ENCODE results near the gene UBXN11.

Gene UBXN11

DNA sequence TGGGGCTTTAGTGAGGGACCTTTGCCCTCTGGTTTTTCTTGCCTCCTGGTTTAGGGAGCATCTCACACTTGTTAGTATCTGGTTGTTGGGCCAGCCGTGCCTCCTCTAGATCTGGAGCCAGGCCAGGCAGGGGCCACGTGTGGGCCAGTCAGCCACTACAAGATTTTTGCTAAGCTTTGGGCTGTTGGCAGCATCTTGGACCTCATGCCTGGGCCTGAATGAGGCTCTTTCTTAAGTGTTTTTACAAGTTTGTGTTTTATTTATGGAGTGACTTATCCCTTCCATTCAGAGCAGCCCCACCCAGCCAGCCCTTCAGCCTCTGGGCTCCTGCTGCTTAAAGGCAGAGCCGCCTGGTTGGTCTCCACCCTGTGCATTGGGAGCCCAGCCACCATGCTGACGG lies 28.1 kb downstream of the UBXN11 start:
- Mint-ChIP-seq H3K27ac (ENCODE audit: low read depth) (peak overlapping the region; percentile 88), H3K9me3 (no peaks in the 10 kb centered on the region), H3K4me3 (peak overlapping the region; percentile 86), H3K4me1 (peaks cover 68% of the 10 kb centered on the region), H3K27me3 (no peaks in the 10 kb centered on the region), H3K36me3 (ENCODE audit: insufficient read depth) (peaks cover 28% of the 10 kb centered on the region)
- DNase-seq (ENCODE audit: low spot score in 2 of 2), result no peak
- no peak for ATAC-seq (replicated peaks; ENCODE audit: extremely low read depth, poor library complexity, severe bottlenecking)

DNA sequence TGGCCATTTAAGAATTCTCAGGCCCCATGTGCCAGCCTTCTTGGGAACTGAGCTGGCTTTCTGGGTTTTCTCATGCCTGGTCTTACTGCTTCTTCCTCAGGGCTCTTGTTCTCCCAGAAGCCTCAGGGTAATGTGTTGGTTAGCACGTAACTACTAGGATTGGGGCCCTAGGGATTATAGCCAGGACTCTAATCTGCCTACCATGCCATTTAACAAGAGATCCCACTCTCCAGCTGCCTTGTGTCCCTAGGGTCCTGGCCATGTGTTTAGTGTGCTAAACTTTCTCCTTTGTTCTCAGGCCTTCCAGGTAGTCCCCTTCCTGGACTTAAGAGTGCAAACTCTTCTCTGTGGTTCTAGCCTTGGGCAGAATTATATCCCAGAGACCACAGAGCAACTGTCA lies 28.7 kb downstream of the UBXN11 start:
- no peak for ATAC-seq (replicated peaks; ENCODE audit: extremely low read depth, poor library complexity, severe bottlenecking)

DNA sequence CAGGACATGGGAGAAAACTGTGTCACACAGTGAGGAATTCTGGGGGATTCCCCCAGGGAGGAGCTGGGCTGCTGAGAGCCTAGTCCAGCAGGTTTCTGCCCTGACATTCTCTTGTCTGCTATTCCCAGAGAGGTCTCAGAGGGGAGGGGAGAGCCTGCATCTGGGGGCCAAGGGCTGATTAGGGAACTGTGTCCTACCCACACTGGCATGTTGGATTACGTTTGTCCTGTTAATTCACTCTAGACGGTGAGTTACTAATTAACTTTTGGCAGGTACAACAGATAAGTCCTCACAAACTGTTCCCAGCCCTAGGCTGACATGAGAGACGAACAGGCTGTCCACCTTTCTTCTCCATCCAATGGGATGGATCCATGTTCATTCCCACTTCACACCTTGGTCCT lies 29.2 kb downstream of the UBXN11 start:
- H3K4me3 Mint-ChIP-seq, result no peak overlapping the region

More for the DNA sequence above, 28.7 kb downstream of the UBXN11 start:
- Mint-ChIP-seq H3K27ac (ENCODE audit: low read depth) (peak overlapping the region; percentile 88), H3K4me3 (no peak overlapping the region), H3K4me1 (peaks cover 63% of the 10 kb centered on the region), H3K27me3 (no peaks in the 10 kb centered on the region), H3K36me3 (ENCODE audit: insufficient read depth) (peaks cover 24% of the 10 kb centered on the region), H3K9me3 (no peaks in the 10 kb centered on the region)
- no peak for DNase-seq (ENCODE audit: low spot score in 2 of 2)

DNA sequence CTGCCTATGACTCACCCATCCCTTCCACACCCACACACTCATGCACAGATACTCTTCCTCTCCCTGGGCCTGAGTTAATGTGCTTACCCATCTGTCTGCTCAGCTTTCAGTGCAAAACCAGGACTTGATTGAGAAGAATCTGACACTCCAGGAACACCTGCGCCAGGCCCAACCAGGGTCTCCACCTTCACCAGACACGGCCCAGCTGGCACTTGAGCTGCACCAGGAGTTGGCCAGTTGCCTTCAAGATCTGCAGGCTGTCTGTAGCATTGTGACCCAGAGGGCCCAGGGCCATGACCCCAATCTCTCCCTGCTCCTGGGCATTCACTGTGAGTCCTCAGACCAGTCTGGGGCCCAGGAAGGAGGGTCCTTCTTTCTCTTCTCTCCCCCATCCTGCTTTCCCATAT lies 30.0 kb downstream of the UBXN11 start:
- no peaks in the 10 kb centered on the region for H3K27me3 Mint-ChIP-seq
- no peak for ATAC-seq (replicated peaks; ENCODE audit: extremely low read depth, poor library complexity, severe bottlenecking)
- peak overlapping the region; percentile 61 for H3K27ac Mint-ChIP-seq (ENCODE audit: low read depth)
- no peak for DNase-seq (ENCODE audit: low spot score in 2 of 2)
- H3K4me3 Mint-ChIP-seq, result peak overlapping the region; percentile 16
- peaks cover 55% of the 10 kb centered on the region for H3K4me1 Mint-ChIP-seq
- H3K9me3 Mint-ChIP-seq, result no peaks in the 10 kb centered on the region
- H3K36me3 Mint-ChIP-seq (ENCODE audit: insufficient read depth), result peaks cover 17% of the 10 kb centered on the region

More for the DNA sequence above, 29.2 kb downstream of the UBXN11 start:
- peak overlapping the region; percentile 61 for H3K27ac Mint-ChIP-seq (ENCODE audit: low read depth)
- peaks cover 24% of the 10 kb centered on the region for H3K36me3 Mint-ChIP-seq (ENCODE audit: insufficient read depth)
- ATAC-seq (replicated peaks; ENCODE audit: extremely low read depth, poor library complexity, severe bottlenecking) (no peak), DNase-seq (ENCODE audit: low spot score in 2 of 2) (no peak)
- no peaks in the 10 kb centered on the region for H3K9me3 Mint-ChIP-seq
- no peaks in the 10 kb centered on the region for H3K27me3 Mint-ChIP-seq
- peaks cover 59% of the 10 kb centered on the region for H3K4me1 Mint-ChIP-seq

DNA sequence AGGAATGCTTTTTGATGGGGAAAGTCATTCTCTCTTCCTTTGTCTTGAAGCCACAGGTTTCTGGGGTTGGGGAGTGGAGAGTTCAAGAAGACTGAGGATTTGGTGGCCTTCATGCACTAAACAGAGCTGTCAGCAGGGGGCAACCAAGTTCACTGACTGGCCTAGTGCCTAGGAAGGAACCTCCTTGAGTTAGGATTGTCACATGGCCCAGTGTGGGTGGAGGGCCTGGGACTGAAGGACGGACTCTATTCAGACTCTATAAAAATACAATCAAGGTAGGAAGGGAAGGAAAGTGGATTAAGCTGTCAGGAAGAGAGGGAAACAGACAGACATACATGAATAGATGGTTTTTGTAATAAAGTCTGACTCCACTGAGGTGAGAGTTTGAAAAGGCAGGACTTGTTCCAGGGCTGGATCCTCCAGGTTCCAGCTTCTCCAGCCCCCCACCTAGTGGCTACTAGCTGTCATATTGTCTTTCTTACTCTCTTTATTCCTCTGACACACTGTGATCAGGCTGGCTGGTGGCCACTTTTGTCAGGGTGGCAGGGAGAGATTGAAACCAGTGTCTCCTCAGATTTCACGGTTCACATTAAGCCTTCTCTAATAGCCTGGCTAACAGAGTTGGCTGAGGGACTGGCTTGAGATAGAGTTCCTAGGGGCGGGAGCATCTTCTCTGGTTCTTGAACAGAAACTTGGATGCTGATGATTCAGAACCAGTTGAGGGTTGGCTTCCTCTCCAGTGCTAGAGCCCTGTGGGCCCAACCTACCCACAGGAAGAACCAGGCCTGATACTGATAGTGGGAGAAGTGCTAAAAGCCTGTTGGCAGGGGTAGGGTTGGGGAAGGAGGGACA lies 30.6 kb downstream of the UBXN11 start:
- Mint-ChIP-seq H3K27me3 (no peaks in the 10 kb centered on the region), H3K36me3 (ENCODE audit: insufficient read depth) (peaks cover 16% of the 10 kb centered on the region), H3K9me3 (no peaks in the 10 kb centered on the region), H3K4me3 (peak overlapping the region; percentile 16), H3K27ac (ENCODE audit: low read depth) (peak overlapping the region; percentile 61), H3K4me1 (peaks cover 49% of the 10 kb centered on the region)
- DNase-seq (ENCODE audit: low spot score in 2 of 2) (peak; percentile 60 to 66), ATAC-seq (replicated peaks; ENCODE audit: extremely low read depth, poor library complexity, severe bottlenecking) (peak; percentile 71)

DNA sequence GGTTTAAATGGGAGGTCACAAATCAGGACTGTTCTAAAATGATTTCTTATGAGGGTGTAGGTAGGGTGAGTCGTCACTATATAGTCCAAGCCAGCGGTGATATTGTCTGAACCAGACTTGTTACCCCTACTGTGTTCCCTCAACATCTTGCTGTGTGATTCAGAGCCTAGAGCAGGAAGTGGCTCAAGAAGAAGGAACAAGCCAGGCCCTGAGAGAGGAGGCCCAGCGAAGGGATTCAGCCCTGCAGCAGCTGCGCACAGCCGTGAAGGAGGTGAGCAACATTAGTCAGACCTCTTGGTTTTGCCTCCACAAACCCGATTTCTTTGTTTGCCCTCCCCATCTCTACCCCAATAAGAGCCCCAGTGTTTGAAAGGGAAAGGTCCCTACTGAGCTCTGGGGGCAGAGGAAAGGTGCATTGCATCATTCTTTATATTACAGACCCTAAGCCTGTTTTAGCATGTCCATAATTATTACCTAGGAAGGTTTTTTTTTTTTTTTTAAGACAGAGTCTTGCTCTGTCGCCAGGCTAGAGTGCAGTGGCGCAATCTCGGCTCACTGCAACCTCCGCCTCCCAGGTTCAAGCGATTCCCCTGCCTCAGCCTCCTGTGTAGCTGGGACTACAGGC lies 31.5 kb downstream of the UBXN11 start:
- no peaks in the 10 kb centered on the region for H3K27me3 Mint-ChIP-seq
- no peak for DNase-seq (ENCODE audit: low spot score in 2 of 2)
- peaks cover 42% of the 10 kb centered on the region for H3K4me1 Mint-ChIP-seq
- H3K9me3 Mint-ChIP-seq, result no peaks in the 10 kb centered on the region
- no peak overlapping the region for H3K4me3 Mint-ChIP-seq
- peaks cover 12% of the 10 kb centered on the region for H3K36me3 Mint-ChIP-seq (ENCODE audit: insufficient read depth)
- no peak overlapping the region for H3K27ac Mint-ChIP-seq (ENCODE audit: low read depth)
- ATAC-seq (replicated peaks; ENCODE audit: extremely low read depth, poor library complexity, severe bottlenecking), result no peak

DNA sequence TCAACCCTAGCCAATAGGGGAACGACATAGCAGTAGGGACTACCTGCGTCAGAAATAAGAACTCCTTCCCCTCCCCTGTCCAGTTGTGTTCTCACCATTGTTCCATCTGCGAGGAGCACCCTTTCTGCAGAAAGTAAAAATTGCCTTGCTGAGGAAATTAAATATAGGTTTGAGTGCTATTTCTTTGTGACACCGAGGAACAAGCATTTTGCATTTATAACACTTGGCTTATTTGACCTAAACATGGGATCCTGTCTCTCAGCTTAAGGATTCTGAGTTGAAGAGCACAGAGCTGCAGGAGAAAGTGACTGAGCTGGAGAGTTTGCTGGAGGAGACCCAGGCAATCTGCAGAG lies 37.3 kb downstream of the UBXN11 start:
- H3K27ac Mint-ChIP-seq (ENCODE audit: low read depth), result no peak overlapping the region
- no peak overlapping the region for H3K4me3 Mint-ChIP-seq
- no peak for DNase-seq (ENCODE audit: low spot score in 2 of 2)
- no peak for ATAC-seq (replicated peaks; ENCODE audit: extremely low read depth, poor library complexity, severe bottlenecking)
- no peaks in the 10 kb centered on the region for H3K27me3 Mint-ChIP-seq
- peaks cover 7% of the 10 kb centered on the region for H3K9me3 Mint-ChIP-seq
- H3K36me3 Mint-ChIP-seq (ENCODE audit: insufficient read depth), result peaks cover 12% of the 10 kb centered on the region
- H3K4me1 Mint-ChIP-seq, result no peaks in the 10 kb centered on the region

DNA sequence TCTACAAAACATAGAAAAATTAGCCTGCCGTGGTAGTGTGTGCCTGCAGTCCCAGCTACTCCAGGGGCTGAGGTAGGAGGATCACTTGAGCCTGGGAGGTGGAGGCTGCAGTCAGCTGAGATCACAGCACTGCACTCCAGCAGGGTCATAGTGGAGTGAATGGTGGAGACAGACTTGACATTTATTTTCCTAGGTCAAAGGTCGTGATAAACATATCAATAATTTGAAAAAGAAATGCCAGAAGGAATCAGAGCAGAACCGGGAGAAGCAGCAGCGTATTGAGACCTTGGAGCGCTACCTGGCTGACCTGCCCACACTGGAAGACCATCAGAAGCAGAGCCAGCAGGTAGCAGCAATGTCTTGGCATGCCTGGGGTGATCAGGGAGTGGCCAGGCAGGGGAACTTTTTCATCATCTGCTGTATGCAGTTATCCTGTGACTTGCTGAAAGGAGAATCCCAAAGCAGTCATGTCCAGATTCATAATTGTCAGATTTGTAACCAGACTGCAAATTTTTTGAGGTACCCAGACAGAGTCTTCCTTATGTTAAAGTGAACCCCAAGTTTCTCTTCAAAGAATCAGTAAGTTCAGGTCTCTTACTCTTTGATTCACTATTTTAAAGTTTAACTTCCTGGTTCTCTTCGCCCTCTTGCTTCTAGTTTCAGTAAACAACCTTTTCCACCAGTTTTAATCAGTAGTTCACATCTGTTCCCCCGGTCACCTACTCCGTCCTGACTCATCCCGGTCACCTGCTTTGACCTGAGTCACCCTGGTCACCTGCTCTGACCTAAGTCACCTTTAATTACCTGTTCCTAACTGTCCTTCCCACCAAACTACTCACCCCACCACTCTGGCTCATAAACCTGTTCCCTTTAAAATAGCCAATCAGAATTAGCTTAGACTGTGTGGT lies 37.9 kb downstream of the UBXN11 start:
- DNase-seq (ENCODE audit: low spot score in 2 of 2), result no peak
- Mint-ChIP-seq H3K27ac (ENCODE audit: low read depth) (no peak overlapping the region), H3K36me3 (ENCODE audit: insufficient read depth) (peaks cover 15% of the 10 kb centered on the region), H3K4me1 (no peaks in the 10 kb centered on the region), H3K27me3 (no peaks in the 10 kb centered on the region), H3K9me3 (peaks cover 7% of the 10 kb centered on the region), H3K4me3 (no peak overlapping the region)
- no peak for ATAC-seq (replicated peaks; ENCODE audit: extremely low read depth, poor library complexity, severe bottlenecking)

DNA sequence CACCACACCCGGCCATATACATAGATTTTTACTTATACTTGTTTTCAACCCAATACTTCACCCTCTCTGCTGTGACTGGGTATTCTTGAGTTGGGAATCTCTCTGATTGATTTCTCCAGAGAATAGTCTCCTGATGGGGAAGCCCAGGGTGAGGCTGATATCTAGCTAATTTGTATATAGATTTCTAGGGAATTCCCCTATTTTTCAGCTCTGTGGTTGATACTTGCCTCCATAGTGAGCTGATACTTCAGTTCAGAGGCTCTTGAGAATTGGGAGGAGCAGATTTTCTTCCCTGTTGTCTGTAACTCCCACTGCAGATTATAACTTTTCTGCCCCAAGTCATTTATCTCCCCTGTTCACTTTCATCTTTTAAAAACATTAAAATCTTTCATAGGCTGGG lies 41.0 kb downstream of the UBXN11 start:
- no peak for DNase-seq (ENCODE audit: low spot score in 2 of 2)
- Mint-ChIP-seq H3K4me3 (no peak overlapping the region), H3K9me3 (peaks cover 7% of the 10 kb centered on the region), H3K27ac (ENCODE audit: low read depth) (no peak overlapping the region), H3K36me3 (ENCODE audit: insufficient read depth) (peaks cover 30% of the 10 kb centered on the region), H3K27me3 (no peaks in the 10 kb centered on the region), H3K4me1 (no peaks in the 10 kb centered on the region)
- ATAC-seq (replicated peaks; ENCODE audit: extremely low read depth, poor library complexity, severe bottlenecking), result no peak

DNA sequence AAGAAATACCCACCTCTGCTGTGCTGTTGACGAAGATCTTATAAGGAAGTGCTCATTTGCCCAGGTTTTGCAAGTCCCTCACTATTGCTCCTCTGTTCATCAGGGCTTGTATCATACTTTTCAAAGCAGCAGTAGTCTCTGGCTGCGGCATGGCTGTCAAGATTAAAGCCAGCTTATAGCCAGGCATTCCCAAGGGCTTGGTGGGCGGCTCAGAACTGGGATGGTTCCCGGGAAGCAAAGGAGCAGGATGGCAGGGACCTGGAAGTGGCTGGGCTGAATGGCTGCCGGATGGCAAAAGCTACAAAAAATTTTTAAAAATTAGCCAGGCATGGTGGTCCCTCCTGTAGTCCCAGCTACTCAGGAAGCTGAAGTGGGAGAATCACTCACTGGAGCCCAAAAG lies 43.2 kb downstream of the UBXN11 start:
- no peaks in the 10 kb centered on the region for H3K9me3 Mint-ChIP-seq
- ATAC-seq (replicated peaks; ENCODE audit: extremely low read depth, poor library complexity, severe bottlenecking) (no peak), DNase-seq (ENCODE audit: low spot score in 2 of 2) (no peak)
- peaks cover 45% of the 10 kb centered on the region for H3K36me3 Mint-ChIP-seq (ENCODE audit: insufficient read depth)
- no peak overlapping the region for H3K4me3 Mint-ChIP-seq
- H3K27me3 Mint-ChIP-seq, result no peaks in the 10 kb centered on the region
- H3K27ac Mint-ChIP-seq (ENCODE audit: low read depth), result no peak overlapping the region
- H3K4me1 Mint-ChIP-seq, result no peaks in the 10 kb centered on the region

DNA sequence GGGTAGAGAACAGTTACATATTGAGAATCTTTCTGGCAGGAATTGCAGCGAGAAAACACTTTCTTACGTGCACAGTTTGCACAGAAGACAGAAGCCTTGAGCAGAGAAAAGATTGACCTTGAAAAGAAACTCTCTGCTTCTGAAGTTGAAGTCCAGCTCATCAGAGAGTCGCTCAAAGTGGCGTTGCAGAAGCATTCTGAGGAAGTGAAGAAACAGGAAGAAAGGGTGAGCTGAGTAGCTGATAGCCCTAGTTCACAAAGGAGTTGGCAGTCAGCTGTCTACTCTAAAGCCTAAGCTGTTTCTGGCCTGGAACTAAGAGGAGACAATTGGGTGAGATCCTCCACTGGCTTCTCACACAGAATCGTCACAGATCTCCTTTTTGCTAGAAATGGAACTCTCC lies 46.9 kb downstream of the UBXN11 start:
- no peak overlapping the region for H3K4me3 Mint-ChIP-seq
- H3K27me3 Mint-ChIP-seq, result no peaks in the 10 kb centered on the region
- H3K27ac Mint-ChIP-seq (ENCODE audit: low read depth), result no peak overlapping the region
- H3K9me3 Mint-ChIP-seq, result no peaks in the 10 kb centered on the region
- no peak for DNase-seq (ENCODE audit: low spot score in 2 of 2)
- no peak for ATAC-seq (replicated peaks; ENCODE audit: extremely low read depth, poor library complexity, severe bottlenecking)
- peaks cover 53% of the 10 kb centered on the region for H3K36me3 Mint-ChIP-seq (ENCODE audit: insufficient read depth)
- H3K4me1 Mint-ChIP-seq, result no peaks in the 10 kb centered on the region

DNA sequence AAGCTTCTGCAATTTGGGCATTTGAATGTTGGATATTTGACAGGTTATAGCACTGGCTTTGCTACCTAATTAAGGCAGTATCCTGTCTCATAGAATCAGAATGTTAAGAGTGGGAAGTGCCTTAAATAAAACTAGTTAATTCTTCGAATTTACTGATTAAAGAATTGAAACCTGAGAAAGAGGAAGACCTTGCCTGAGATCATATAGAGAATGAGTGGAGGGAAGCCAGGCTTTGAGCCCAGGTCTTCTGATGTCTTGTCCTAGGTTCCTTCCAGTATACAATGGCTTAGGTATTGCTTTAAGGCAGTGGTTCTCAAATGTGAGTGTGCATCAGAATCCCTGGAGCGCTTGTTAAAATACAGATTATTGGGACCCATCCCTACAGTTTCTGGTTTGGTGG lies 47.4 kb downstream of the UBXN11 start:
- Mint-ChIP-seq H3K27me3 (no peaks in the 10 kb centered on the region), H3K9me3 (no peaks in the 10 kb centered on the region), H3K4me3 (no peak overlapping the region), H3K36me3 (ENCODE audit: insufficient read depth) (peaks cover 53% of the 10 kb centered on the region), H3K4me1 (no peaks in the 10 kb centered on the region), H3K27ac (ENCODE audit: low read depth) (no peak overlapping the region)
- DNase-seq (ENCODE audit: low spot score in 2 of 2) (no peak), ATAC-seq (replicated peaks; ENCODE audit: extremely low read depth, poor library complexity, severe bottlenecking) (no peak)

All from central memory CD8-positive, alpha-beta T cell (primary cell).